AG09309 (cell line): ENCODE results near the gene LRP1.

Experiments used
- DNase-seq: peaks from one replicate; pipeline ENCODE4 v3.0.0-alpha.2; 2010; ENCODE audit warnings: low read depth
- H3K4me3 ChIP-seq: 2 replicates; pipeline ENCODE4 v1.5.1; 2011; ENCODE audit warnings: mild to moderate bottlenecking, low read depth, low read length, moderate library complexity; ENCODE audit not compliant: control insufficient read depth
- TF ChIP-seq, protein P1 (sequence below): IDR thresholded peaks from 2 replicates; pipeline ENCODE4 v1.5.1; 2011; ENCODE audit warnings: mild to moderate bottlenecking, low read depth, low read length, inconsistent platforms; ENCODE audit not compliant: insufficient read depth, control insufficient read depth; ENCODE audit errors: missing control alignments

The LRP1 gene

DNA sequence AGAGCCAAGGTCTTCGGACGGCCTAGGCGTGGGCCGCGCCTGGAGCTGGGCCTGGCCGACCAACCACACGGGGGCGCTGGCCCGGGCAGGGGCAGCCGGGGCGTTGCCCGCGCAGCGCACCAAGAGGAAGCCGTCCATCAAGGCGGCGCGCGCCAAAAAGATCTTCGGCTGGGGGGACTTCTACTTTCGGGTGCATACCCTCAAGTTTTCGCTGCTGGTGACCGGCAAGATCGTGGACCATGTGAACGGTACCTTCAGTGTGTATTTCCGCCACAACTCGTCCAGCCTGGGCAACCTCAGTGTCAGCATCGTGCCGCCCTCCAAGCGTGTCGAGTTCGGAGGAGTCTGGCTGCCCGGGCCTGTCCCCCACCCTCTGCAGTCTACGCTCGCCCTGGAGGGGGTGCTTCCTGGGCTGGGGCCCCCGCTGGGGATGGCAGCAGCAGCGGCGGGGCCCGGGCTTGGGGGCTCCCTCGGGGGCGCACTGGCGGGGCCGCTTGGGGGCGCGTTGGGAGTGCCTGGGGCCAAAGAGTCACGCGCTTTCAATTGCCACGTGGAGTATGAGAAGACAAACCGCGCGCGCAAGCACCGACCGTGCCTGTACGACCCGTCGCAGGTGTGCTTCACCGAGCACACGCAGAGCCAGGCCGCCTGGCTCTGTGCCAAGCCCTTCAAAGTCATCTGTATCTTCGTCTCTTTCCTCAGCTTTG, 96.8 kb downstream of the LRP1 start:
- TF ChIP-seq, protein P1, sequence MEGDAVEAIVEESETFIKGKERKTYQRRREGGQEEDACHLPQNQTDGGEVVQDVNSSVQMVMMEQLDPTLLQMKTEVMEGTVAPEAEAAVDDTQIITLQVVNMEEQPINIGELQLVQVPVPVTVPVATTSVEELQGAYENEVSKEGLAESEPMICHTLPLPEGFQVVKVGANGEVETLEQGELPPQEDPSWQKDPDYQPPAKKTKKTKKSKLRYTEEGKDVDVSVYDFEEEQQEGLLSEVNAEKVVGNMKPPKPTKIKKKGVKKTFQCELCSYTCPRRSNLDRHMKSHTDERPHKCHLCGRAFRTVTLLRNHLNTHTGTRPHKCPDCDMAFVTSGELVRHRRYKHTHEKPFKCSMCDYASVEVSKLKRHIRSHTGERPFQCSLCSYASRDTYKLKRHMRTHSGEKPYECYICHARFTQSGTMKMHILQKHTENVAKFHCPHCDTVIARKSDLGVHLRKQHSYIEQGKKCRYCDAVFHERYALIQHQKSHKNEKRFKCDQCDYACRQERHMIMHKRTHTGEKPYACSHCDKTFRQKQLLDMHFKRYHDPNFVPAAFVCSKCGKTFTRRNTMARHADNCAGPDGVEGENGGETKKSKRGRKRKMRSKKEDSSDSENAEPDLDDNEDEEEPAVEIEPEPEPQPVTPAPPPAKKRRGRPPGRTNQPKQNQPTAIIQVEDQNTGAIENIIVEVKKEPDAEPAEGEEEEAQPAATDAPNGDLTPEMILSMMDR = peak; percentile 21
- H3K4me3 ChIP-seq = no peak overlapping the region
- no peak for DNase-seq

DNA sequence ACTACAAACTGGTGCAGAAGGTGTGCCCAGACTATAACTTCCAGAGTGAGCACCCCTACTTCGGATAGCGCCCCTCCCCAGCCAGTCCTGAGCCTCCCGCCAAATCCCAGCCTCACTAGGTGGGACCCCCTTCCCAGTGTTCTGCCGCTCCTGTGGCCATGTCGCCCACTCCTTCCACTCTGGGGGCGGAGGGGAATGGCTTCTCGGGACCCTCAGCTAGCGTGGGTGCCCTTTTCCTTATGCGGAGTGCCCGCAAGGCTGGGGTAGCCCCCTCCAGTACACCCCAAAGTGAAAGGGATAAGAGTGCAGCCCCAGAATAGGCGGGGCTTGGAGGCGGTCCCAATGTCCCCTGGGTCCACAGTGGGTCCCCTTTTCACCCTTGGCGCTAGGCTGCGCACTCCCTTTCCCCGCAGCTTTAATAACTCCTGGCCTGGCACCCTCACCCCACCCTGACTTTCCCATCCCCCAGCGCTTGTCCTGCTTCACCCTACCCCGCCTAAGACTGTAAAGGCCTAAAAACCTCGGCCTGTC, 97.5 kb downstream of the LRP1 start:
- H3K4me3 ChIP-seq = no peak overlapping the region
- TF ChIP-seq, protein P1 = no peak
- DNase-seq = no peak

DNA sequence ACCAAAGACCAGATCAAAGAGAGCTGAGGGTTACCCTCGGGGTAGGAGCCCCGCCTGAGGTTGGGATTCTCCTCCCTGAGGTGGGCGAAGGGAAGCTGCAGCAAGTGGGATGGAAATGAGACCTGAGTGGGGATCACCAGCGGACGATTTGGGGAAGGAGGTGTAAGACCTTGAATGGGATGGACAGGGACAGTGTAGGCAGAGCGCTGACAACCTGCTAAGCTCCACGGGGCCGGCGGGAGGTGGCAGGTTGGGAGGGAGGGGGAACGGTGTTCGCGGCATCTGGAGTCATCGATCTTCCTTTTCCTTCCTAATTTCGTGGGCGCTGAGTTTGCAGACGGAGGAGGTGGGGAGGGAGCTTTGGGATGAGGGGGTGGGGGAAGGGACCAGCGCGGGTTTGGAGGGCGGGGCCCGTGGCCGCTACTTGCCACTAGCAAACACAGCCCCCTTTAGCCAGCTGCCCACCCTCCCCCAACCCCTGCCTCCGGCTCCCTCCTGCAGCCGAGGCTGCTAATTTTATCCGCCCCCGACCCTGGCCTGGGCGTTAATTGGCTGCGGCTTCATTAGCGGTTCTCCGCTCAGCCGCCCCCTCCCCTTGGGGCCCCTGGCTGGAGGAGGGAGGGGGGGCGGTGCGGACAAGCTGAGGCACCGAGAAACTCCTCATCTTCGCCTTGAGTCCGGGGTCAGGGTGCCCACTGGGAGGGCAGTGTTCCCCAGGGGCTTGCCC, 98.5 kb downstream of the LRP1 start:
- no peak for DNase-seq
- TF ChIP-seq, protein P1 = no peak
- H3K4me3 ChIP-seq = no peak overlapping the region

DNA sequence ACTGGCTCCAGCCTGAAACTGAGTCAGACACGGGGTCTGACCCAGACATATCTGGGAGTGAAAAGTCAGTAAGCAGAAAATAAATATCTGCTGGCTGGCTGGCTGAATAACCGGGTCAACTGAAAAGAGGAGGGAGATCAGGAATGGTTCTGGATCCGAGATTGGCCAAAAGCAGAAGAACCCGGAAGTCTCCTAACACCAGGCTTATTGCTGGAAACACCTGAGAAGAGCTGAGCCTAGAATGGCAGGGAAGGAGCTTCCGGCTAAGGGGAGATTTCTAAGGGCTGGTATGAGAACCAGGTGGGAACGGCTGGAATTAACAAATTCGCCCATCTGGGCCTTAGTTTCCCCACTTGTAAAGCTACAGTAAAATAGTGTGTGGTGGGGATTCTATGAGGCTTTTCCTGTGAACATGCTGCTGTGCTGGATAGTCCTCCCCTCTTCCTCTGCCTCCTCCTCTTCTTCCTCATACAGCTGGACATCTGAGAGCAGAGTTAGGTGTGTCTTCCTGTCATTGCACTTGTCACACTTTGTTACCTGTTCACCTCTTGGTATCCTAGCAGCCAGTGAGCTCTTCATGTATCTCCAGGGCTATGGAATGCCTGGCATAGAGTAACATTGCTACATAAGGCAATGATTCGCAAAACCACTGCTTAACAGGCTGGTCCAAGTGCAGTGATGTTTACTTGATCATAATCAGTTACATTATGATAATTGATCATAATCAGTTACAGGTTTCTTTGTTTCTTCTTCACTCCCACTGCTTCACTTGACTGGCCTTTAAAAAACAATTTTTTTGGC, 99.2 kb downstream of the LRP1 start:
- TF ChIP-seq, protein P1 = no peak
- DNase-seq = no peak
- no peak overlapping the region for H3K4me3 ChIP-seq

GRCh38 chr12:57229046-57229633, 100.9 kb downstream of the LRP1 start:
- TF ChIP-seq, protein P1 = no peak
- H3K4me3 ChIP-seq = peak overlapping the region; percentile 67
- DNase-seq = no peak

- DNase-seq = peak; percentile 85
- TF ChIP-seq, protein P1 = no peak
- peak within 1 kb of the TSS; percentile 67 for H3K4me3 ChIP-seq
Measured at GRCh38 chr12:57229634-57230380, 101.5 kb downstream of the LRP1 start, which contains the start of gene SHMT2. Gene SHMT2, plus strand, starts transcription at chr12:57229711. Its CDS starts 68 bp downstream, at chr12:57229779.
